Body of pancreas (tissue), 4 donors: ENCODE data around the gene RBM33. TPM values are rescaled to one million over a fixed set of nuclear protein-coding genes. Genes with fewer than 3 reads are reported as not detected.
A peak's percentile ranks its signal among the peaks of the same experiment; 100 is the strongest.

Experiments
- ATAC-seq: fragments of 150-250 bp; one replicate; pipeline ENCODE4 v1.9.1; 2016
- DNase-seq, 4 donors: peaks; one replicate each; pipeline ENCODE4 v3.0.0-alpha.2; 2019
- H3K27ac ChIP-seq, 4 donors: fragments of 200-600 bp; sonication (generic); 1 replicate in 3 of 4; 2 replicates in 1 of 4; pipeline versions ENCODE4 v1.5.1 to v1.6.1; 2016 to 2019; ENCODE audit warnings: mild to moderate bottlenecking in 1 of 4, mixed read lengths in 1 of 4, moderate library complexity in 1 of 4
- H3K27me3 ChIP-seq, 2 donors: fragments of 200-600 bp; sonication (generic); one replicate each; pipeline ENCODE4 v1.6.0; 2016; ENCODE audit warnings: mild to moderate bottlenecking in 1 of 2
- H3K36me3 ChIP-seq, 2 donors: fragments of 200-600 bp; sonication (generic); replicated peaks in 1 of 2; 2 replicates each; pipeline ENCODE4 v1.5.1; 2016; ENCODE audit warnings: low read depth in 2 of 2; ENCODE audit not compliant: insufficient read depth in 1 of 2
- H3K4me1 ChIP-seq: fragments of 200-600 bp; sonication (generic); one replicate; pipeline ENCODE4 v1.6.0; 2016
- H3K4me3 ChIP-seq, 2 donors: fragments of 200-600 bp; sonication (generic); 1 replicate in 1 of 2; 2 replicates in 1 of 2; pipeline ENCODE4 v1.5.1; 2016 to 2019
- H3K9me3 ChIP-seq, 3 donors: fragments of 200-600 bp; sonication (generic); 1 replicate in 2 of 3; 2 replicates in 1 of 3; pipeline ENCODE4 v1.5.1; 2016
- CTCF ChIP-seq, 7 experiments: fragments of 450-650 bp in 4 of 7; fragments of 200-600 bp in 3 of 7; sonication (generic) in 3 of 7; IDR thresholded peaks; one replicate each; pipeline ENCODE4 v1.5.1; 2016 to 2019; ENCODE audit warnings: antibody characterized with exemption in 7 of 7
- POLR2A ChIP-seq, 3 donors: fragments of 450-650 bp; IDR thresholded peaks; one replicate each; pipeline ENCODE4 v1.6.1; 2016; ENCODE audit warnings: antibody characterized with exemption in 3 of 3, mild to moderate bottlenecking in 2 of 3
- WGBS, 2 donors: methylation state at CpG; one replicate each; pipeline ENCODE4 v1.1.5; 2017; 5-methylcytosine and 5-hydroxymethylcytosine counted together
- intact Hi-C: fragments of 100-400 bp; cut with DNase I; formaldehyde crosslinking; loops from one replicate; pipeline ENCODE4 v1.15.1; 2023
- total RNA-seq, 2 donors: library from RNA; depleted of rRNA; stranded (reverse); fragments of >200 nt; gene quantifications; one replicate each; pipeline ENCODE4 v1.1.0, GENCODE V29; 2016

Gene RBM33
- total RNA-seq, 2 donors from 2014 or later, result 30.6 to 78.4 TPM

GRCh38 chr7:155692317-155692716 is 47.9 kb downstream of the RBM33 start:
- WGBS, 2 donors, result 41 to 44% methylated on average over 5 of the region's 5 CpGs
- DNase-seq (peak; percentile 58 to 83 (median 70)), ATAC-seq (peak; percentile 82)
- intact Hi-C loops, result no loop called here
- H3K4me3 ChIP-seq, result no peak overlapping the region
- H3K9me3 ChIP-seq, result no peaks in the 10 kb centered on the region
- no peaks in the 10 kb centered on the region for H3K36me3 ChIP-seq
- no peak for TF ChIP-seq CTCF (IDR thresholded peaks at IDR 0.05)
- no peak for TF ChIP-seq POLR2A (IDR thresholded peaks at IDR 0.05)
- peaks cover 29% of the 10 kb centered on the region for H3K4me1 ChIP-seq
- H3K27ac ChIP-seq, result peak overlapping the region in 2 of 4 donors; percentile 22 to 45
- no peaks in the 10 kb centered on the region for H3K27me3 ChIP-seq

GRCh38 chr7:155693826-155694225 is 49.4 kb downstream of the RBM33 start:
- Histone ChIP-seq H3K4me3 (no peak overlapping the region), H3K27me3 (no peaks in the 10 kb centered on the region), H3K4me1 (peaks cover 29% of the 10 kb centered on the region), H3K27ac (no peak overlapping the region), H3K9me3 (no peaks in the 10 kb centered on the region), H3K36me3 (no peaks in the 10 kb centered on the region)
- DNase-seq (no peak), ATAC-seq (no peak)
- intact Hi-C loops, result no loop called here
- WGBS, 2 donors, result 91 to 95% methylated on average over 5 of the region's 5 CpGs
- no peak for TF ChIP-seq CTCF (IDR thresholded peaks at IDR 0.05)
- no peak for TF ChIP-seq POLR2A (IDR thresholded peaks at IDR 0.05)

- Histone ChIP-seq H3K9me3 (no peaks in the 10 kb centered on the region), H3K4me1 (peaks cover 29% of the 10 kb centered on the region), H3K4me3 (no peak overlapping the region), H3K36me3 (no peaks in the 10 kb centered on the region), H3K27ac (no peak overlapping the region), H3K27me3 (no peaks in the 10 kb centered on the region)
- ATAC-seq (no peak), DNase-seq (no peak)
- intact Hi-C loops, result no loop called here
- TF ChIP-seq POLR2A (IDR thresholded peaks at IDR 0.05), result no peak
- TF ChIP-seq CTCF (IDR thresholded peaks at IDR 0.05), result no peak
- 85 to 93% methylated on average over 5 of the region's 5 CpGs for WGBS, 2 donors
Observed at GRCh38 chr7:155694851-155695250, 50.4 kb downstream of the RBM33 start.

- Histone ChIP-seq H3K27ac (no peak overlapping the region), H3K27me3 (no peaks in the 10 kb centered on the region), H3K4me1 (peaks cover 18% of the 10 kb centered on the region), H3K9me3 (no peaks in the 10 kb centered on the region), H3K4me3 (no peak overlapping the region), H3K36me3 (peaks cover 4% of the 10 kb centered on the region in 2 donors)
- 57 to 59% methylated on average over 5 of the region's 5 CpGs for WGBS, 2 donors
- ATAC-seq (no peak), DNase-seq (no peak)
- TF ChIP-seq CTCF (IDR thresholded peaks at IDR 0.05) (no peak), POLR2A (IDR thresholded peaks at IDR 0.05) (no peak)
- intact Hi-C loops, result no loop called here
Observed at GRCh38 chr7:155696747-155697146, 52.3 kb downstream of the RBM33 start.

- no peak overlapping the region for H3K4me3 ChIP-seq
- no peak overlapping the region for H3K27ac ChIP-seq
- intact Hi-C loops, result no loop called here
- H3K4me1 ChIP-seq, result peaks cover 5% of the 10 kb centered on the region
- no peaks in the 10 kb centered on the region for H3K27me3 ChIP-seq
- no peaks in the 10 kb centered on the region for H3K9me3 ChIP-seq
- WGBS, 2 donors, result 96 to 98% methylated on average over 1 of the region's 1 CpG
- DNase-seq, result no peak
- ATAC-seq, result no peak
- no peak for TF ChIP-seq POLR2A (IDR thresholded peaks at IDR 0.05)
- TF ChIP-seq CTCF (IDR thresholded peaks at IDR 0.05), result no peak
- H3K36me3 ChIP-seq, result peaks cover 4 to 12% of the 10 kb centered on the region in 2 donors
Observed at GRCh38 chr7:155698633-155699032, 54.2 kb downstream of the RBM33 start.
